C4-2B (cell line): ENCODE measurements around the gene PLCZ1.

Source experiments
- CTCF ChIP-seq: fragments of 450-650 bp; conservative IDR thresholded peaks from 2 replicates; pipeline ENCODE4 v1.5.1; 2017; ENCODE audit warnings: mild to moderate bottlenecking
- ZFX ChIP-seq: fragments of 450-650 bp; IDR thresholded peaks from 2 replicates; pipeline ENCODE4 v1.6.1; 2017

GRCh38 chr12:18752947-18753346 lies 15.1 kb upstream of the PLCZ1 start:
- TF ChIP-seq CTCF (no peak), ZFX (no peak)
